PFSK-1 (cell line): ENCODE results near the gene ANKRD34B.

Source experiments
- FOXP2 ChIP-seq: optimal IDR thresholded peaks from 2 replicates; pipeline ENCODE3; 2011; ENCODE audit warnings: borderline replicate concordance, control low read depth, inconsistent platforms; ENCODE audit not compliant: insufficient read depth; ENCODE audit errors: extremely low read length, extremely low read depth
- POLR2AphosphoS5 ChIP-seq: IDR thresholded peaks from 2 replicates; pipeline ENCODE4 v1.6.1; 2012; ENCODE audit warnings: low read depth, mild to moderate bottlenecking, control low read depth, low read length, moderate library complexity
- REST ChIP-seq, 2 experiments: IDR thresholded peaks; 2 replicates each; pipeline versions ENCODE4 v1.6.1 to v1.8.0; 2011 to 2012; ENCODE audit warnings: low read depth in 2 of 2, low read length in 2 of 2, control low read depth in 1 of 2, inconsistent platforms in 1 of 2, mild to moderate bottlenecking in 1 of 2, moderate library complexity in 1 of 2; ENCODE audit not compliant: insufficient read depth in 1 of 2
- SIN3A ChIP-seq: IDR thresholded peaks from 2 replicates; pipeline ENCODE4 v1.6.1; 2012; ENCODE audit warnings: mild to moderate bottlenecking, low read length, moderate library complexity, borderline replicate concordance; ENCODE audit not compliant: insufficient read depth
- TAF1 ChIP-seq: IDR thresholded peaks from 2 replicates; pipeline ENCODE4 v1.6.1; 2012; ENCODE audit warnings: low read length, control low read depth, borderline replicate concordance; ENCODE audit not compliant: insufficient read depth

Gene ANKRD34B

GRCh38 chr5:80590766-80591165 lies 20.7 kb upstream of the ANKRD34B start:
- TF ChIP-seq TAF1 = no peak
- TF ChIP-seq FOXP2 = no peak
- no peak for TF ChIP-seq SIN3A
- TF ChIP-seq POLR2AphosphoS5 = no peak
- TF ChIP-seq REST (IDR thresholded peaks at IDR 0.05; ENCODE audit: insufficient read depth in 1 of 2, low read depth in 2 of 2, low read length in 2 of 2) = no peak

GRCh38 chr5:80588858-80589540 lies 18.9 kb upstream of the ANKRD34B start:
- TF ChIP-seq REST (IDR thresholded peaks at IDR 0.05; ENCODE audit: insufficient read depth in 1 of 2, low read depth in 2 of 2, low read length in 2 of 2) = no peak
- no peak for TF ChIP-seq TAF1
- no peak for TF ChIP-seq FOXP2
- TF ChIP-seq POLR2AphosphoS5 = no peak
- TF ChIP-seq SIN3A = no peak

GRCh38 chr5:80584770-80585169 lies 14.7 kb upstream of the ANKRD34B start:
- TF ChIP-seq TAF1 (no peak), POLR2AphosphoS5 (no peak), REST (IDR thresholded peaks at IDR 0.05; ENCODE audit: insufficient read depth in 1 of 2, low read depth in 2 of 2, low read length in 2 of 2) (no peak), FOXP2 (no peak), SIN3A (no peak)

GRCh38 chr5:80579050-80579449 lies 9.0 kb upstream of the ANKRD34B start:
- TF ChIP-seq POLR2AphosphoS5 (no peak), REST (IDR thresholded peaks at IDR 0.05; ENCODE audit: insufficient read depth in 1 of 2, low read depth in 2 of 2, low read length in 2 of 2) (no peak), FOXP2 (no peak), SIN3A (no peak), TAF1 (no peak)
